ENCODE data around the gene NMT1.
A peak's percentile ranks its signal among the peaks of the same experiment; 100 is the strongest.

The NMT1 gene

DNA sequence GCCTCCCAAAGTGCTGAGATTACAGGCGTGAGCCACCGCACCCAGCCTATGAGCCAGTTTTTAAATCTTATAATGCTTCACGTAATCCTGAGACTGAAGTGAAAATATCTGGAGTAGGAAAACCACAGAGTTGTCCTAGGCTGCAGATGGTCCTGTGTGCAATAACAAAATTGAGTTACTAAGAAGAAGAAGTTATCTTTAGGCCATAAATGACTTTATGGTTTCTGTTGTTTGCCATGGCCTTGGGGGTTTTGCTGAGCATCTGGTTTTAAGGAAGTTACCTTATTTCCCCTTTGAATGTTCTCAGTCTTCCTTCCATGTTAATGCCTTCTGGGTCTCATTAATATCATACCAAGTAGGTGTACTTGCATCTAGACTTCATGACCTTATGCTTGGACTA lies 16.5 kb downstream of the NMT1 start:
- no peak for DNase-seq (ENCODE audit: low read depth in 2 of 2)

DNA sequence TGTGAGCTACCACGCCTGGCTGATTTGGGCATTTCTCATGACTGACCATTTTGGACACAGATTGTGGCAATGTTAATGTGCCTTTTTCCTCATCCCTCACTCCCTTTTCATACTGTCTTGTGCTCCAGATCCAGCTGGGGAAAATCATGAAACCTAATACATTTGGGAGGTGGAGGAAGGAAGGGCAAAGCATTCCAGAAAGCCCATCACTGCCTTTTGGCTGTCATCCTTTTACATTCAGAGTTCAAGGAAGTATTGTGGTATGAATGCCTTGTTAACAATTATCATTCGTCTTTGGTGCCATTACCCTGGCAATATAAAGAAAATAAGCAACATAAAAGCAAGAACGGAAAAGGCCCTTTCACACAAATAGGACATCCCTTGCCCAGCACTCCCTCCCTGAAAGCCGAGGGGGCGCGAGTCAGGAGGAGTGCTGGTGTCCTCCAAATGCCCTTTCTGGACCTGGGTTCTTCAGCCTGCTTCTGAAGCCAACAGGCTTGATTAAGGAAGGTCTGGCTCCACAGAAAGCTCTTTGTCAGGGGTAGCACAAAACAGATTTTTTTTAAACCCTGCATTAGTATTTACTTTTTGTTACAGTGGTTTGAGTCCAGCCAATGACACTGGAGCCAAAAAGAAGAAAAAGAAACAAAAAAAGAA lies 20.1 kb downstream of the NMT1 start:
- no peak for DNase-seq (ENCODE audit: low read depth in 2 of 2)

DNA sequence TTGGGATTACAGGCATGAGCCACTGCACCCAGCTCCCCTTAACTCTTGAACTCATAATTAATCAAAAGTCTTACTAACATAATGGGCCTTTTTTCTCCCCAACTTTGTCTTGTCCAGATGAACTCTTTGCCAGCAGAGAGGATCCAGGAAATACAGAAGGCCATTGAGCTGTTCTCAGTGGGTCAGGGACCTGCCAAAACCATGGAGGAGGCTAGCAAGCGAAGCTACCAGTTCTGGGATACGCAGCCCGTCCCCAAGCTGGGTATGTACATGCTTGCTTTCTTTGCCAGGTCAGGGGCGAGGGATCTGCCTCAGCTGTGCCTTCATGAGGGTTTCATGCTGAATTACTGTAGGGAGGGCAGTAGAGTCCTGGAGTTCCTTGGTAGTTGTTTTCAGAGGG lies 25.3 kb downstream of the NMT1 start:
- no peak for DNase-seq (ENCODE audit: low read depth in 2 of 2)

DNA sequence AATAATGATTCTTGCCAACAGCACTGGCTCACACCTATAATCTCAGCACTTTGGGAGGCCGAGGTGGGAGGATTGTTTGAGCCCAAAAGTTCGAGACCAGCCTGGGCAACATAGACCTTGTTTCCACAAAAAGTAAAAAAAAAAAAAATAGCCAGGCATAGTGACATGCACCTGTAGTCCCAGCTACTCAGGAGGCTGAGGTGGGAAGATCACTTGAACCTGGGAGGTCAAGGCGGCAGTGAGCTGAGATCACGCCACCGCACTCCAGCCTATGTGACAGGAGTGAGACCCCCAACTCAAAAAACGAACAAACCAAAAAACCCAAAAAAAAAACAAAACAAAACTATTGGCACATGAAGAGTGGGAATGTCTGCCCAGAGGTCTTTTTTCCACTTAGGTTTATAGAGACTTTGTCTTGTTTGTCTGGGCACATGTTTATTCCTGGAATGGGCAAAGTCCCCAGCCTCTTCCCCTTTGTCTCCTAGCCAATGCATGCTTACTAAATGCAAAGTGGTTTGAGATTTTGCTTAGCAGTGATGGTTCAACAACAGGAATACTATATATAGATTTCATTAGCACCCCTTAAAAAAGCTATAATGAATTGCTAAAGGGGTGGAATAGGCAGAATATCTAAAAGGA lies 25.9 kb downstream of the NMT1 start:
- no peak for DNase-seq (ENCODE audit: low read depth in 2 of 2)

DNA sequence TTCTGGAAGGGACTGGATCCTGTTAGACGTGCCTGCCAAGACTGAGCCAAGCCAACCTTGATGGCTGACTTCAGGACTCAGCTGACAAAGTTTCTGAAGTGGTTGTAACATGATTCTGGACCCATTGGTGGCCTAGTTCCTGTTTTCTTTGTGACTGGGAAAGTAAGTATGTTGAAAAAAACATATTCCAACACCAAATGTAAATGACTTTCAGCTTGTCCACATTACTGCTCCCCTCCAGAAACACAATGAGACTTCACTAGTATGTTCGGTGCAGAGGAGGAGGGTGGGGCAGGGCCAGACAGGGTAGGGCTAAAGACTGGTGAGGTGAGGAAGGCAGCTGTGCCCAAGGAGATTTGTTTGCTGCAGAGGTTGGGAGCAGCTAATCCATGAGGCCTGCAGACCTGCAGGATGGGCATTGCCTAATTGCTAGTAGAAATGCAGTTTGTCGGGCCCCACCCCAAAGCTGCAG lies 26.4 kb downstream of the NMT1 start:
- DNase-seq (ENCODE audit: low read depth in 2 of 2) = no peak

DNA sequence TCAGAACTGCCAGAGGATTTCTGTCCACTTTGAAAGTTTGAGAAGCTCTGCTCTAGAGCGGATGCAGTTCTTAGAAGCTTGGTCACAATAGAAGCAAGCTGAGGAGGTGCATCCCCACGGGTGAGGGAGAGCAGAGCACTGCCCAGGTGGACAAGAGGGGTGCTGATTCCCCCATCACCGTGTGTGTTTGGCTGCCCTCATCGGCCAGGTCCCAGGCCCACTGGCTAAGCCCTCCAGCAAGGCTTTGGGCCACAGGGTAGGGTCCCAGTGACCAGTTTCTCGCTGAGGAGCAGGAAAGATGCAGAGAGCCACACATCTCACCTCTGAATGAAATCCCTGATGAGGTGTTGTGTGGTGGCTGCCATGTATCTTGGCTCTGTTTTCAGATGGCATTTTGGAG lies 26.9 kb downstream of the NMT1 start:
- no peak for DNase-seq (ENCODE audit: low read depth in 2 of 2)

DNA sequence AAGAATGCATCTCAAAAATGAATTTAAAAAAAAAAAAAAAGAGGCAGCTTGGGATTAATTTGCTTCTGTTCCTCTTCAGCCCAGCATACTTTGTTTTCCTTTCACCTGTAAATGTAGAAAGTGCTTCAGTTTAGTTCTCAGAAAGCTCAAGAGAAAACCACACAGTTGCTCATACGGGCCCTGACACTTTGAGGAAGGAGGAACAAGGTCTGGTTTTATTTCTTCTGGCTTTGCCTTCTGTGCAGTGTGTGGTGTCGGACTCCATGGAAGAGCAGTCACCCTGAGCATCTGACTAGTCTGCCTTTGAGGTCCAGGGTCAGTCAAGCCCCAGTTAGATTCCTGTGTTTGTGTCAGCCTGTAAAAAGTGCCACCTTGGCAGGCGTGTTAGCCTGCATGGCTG lies 27.6 kb downstream of the NMT1 start:
- no peak for DNase-seq (ENCODE audit: low read depth in 2 of 2)

DNA sequence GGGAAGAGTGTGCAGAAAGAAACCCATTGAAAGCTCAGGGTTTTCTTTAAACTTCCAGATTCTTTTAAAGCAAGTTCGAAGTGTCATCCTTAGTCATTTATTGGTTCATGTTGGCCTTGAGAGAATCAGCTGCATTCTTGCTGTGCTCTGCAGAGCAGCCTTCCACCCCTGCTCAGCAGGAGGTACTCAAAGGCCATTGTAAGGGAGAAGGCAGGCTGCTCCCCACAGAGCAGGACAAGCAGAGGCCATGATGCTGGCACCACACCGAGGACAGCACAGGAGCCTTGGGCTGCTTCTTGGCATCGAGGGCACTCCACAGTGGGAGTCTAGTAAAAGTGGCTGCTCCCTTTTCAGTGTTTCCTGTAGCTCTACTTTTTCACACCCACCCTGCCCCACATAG lies 29.6 kb downstream of the NMT1 start:
- no peak for DNase-seq (ENCODE audit: low read depth in 2 of 2)

DNA sequence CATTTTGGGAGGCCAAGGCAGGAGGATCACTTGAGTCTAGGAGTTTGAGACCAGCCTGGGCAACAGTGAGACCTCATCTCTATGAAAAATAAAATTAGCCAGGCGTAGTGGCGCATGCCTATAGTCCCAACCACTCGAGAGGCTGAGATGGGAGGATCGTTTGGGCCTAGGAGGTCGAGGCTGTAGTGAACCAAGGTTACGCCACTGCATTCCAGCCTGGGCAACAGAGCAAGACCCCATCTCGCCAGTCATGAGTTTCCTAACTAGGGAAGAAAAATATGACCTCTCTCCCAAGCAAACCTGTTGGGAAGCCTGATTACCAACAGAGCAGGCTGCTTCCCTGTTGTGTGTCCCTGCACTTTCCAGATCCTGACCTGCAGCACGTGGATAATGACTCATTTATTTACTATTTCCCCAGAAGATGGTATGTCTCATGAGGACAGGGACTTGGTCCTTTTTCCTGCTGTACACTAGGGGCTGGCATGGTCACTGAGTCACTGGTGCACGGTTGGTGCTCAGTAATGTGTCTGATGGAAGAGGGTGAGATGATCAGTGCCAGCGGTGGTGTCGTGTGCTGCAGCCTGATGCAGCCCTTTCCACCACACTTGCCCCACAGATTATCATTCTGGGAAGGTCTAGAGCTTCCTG lies 30.8 kb downstream of the NMT1 start:
- DNase-seq (ENCODE audit: low read depth in 2 of 2) = no peak

DNA sequence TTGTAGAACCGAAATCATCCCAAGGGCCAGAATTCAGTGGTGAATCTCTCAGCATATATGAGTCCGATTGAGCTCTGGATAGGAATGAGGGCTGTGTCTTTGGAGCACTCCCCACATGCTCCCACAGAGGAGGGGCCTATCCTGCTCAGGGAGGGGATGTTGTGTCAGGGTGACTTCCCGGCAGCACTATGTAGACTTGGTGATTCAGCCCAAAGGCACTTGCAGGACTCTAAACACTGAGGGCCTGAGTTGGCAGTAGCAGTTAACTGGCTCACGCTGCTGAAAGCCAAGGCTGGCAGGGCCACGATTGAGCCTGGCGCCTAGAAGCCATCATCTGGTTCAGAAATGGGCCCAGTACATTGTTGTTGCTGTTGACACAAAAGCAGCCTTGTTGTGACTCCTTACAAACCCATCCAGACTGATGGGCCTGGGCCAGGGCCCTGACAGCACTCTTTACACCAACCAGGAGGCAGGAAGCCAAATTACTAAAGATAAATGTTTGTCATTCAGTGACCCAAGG lies 31.9 kb downstream of the NMT1 start:
- no peak for DNase-seq (ENCODE audit: low read depth in 2 of 2)

DNA sequence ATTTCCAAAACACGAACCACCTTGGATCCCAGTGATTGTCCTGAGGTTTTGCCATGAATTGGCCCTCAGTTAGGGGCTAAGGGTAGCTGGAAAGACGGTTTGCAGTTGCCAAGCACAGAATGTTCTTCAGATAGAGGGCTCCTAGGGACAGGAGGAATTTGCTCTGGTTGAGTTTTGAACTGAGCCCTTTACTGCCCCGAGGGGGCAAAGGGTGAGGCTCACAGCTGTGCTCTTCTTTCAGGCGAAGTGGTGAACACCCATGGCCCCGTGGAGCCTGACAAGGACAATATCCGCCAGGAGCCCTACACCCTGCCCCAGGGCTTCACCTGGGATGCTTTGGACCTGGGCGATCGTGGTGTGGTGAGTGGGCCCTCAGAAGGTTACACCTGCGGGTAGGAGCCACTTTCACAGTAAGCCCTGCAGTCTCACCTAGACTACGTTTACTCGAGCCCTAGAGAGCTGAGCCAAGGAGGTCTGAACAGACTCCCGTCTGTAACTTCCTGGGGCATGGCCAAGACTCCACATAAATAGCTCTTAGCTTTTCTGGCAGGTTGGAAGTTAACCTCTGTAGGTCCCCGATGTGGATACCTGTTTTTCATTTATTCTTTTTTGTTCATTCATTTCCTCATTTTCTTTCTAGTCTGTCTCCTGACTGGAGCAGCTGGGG lies 32.5 kb downstream of the NMT1 start:
- DNase-seq (ENCODE audit: low read depth in 2 of 2) = no peak

DNA sequence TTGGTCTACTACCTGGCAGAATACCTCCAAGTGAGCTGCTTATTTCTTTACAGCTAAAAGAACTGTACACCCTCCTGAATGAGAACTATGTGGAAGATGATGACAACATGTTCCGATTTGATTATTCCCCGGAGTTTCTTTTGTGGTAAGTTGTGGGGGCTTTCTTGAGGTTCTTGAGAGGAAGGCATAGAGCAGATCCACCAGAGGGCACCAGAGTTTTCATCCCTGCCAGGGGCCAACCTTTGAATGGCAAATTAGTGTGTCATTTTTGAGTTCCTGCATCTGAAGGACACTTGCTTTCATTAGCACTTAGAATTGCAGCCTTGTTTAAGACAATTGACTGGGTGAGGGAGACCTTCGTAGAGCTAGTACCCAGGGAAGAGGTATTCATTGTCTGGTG lies 35.0 kb downstream of the NMT1 start:
- no peak for DNase-seq (ENCODE audit: low read depth in 2 of 2)

DNA sequence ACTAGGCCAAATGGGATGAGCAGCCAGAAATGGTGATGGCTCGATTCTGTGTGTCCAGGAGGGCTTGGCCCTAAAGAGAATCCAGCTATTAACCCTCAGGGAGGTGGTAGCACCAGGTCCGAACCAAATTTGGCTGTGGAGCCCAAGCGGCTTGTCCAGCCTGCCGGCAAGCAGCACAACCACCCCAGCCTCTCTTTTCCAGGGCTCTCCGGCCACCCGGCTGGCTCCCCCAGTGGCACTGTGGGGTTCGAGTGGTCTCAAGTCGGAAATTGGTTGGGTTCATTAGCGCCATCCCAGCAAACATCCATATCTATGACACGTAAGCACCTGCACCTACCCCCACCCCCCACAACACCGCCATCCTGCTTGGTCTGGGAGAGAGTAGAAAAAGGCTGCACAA lies 35.8 kb downstream of the NMT1 start:
- DNase-seq (ENCODE audit: low read depth in 2 of 2) = no peak

DNA sequence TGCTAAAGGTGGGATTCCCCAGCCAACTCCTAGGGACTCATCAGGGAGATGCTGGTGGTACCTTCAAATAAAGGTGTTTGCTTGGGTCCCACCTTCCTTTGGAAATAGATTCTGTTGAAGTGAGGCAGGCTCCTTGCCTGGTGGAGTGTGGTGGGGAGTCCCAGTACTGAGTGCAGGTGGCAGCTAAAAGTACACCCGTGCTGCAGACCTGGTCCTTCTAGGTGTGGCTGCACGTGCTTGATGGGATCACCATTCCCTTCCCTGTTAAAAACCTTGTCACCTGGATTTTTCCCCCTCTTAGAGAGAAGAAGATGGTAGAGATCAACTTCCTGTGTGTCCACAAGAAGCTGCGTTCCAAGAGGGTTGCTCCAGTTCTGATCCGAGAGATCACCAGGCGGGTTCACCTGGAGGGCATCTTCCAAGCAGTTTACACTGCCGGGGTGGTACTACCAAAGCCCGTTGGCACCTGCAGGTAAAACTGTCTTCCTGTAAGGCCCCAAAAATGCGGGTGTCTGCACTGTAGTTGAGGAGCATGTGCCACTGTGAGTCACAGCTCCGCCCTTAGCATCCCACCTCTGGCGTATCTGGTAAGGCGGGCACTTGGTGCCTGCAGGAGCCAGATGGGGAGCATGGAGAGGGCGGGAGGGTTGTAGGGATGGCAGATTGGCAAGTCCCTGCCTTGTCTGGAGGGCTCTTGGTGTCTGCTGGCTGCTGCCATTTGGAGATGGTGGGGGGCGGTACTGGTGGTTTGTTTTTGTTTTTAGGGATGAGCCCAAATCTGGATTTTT lies 37.2 kb downstream of the NMT1 start:
- DNase-seq (ENCODE audit: low read depth in 2 of 2) = no peak

DNA sequence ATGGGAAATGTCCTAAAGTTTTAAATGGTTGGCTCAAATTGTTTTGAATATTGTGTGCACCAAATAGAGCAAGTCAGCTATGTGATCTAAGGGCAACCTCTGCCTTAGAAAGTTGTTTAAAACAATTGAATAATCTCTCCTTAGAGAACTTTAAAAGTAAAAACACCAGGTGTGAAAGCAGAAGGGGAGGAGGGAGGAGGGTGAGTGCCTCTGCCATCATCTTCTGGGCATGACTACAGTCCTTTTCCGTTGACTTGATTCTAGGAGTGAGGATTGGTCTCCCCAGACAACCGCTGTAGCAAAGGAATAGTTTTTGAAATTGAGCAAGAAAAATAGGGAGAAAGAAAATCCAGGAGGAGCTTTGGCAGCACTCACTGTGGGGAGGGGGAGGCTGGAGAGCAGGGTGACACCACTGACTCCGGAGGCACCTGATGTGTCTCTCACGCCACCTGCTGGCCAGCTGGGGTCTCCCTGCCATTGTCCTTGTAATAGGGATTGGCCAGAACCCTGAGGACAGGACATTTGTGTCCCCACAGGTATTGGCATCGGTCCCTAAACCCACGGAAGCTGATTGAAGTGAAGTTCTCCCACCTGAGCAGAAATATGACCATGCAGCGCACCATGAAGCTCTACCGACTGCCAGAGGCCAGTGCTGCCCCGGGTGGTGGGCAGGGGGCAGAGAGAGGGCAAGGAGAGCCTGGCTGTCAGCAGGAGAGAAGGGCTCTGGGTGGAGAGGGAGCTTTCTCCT lies 37.9 kb downstream of the NMT1 start:
- peak; percentile 65 to 72 for DNase-seq (ENCODE audit: low read depth in 2 of 2)

DNA sequence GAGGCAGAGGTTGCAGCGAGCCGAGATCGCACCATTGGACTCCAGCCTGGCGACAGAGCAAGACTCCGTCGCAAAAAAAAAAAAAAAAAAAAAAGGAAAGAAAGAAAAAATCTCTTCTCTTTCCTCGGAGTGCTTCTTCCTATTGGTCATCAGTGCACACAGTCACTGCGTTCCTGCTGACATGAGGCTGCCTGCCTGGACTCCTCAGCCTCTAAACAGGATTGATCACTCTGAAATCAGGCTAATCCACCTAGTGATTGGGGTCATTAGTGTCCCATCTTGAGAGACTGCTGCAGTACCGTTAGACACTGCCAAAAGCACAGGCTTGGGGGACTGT lies 40.4 kb downstream of the NMT1 start:
- no peak for DNase-seq (ENCODE audit: low read depth in 2 of 2)

DNA sequence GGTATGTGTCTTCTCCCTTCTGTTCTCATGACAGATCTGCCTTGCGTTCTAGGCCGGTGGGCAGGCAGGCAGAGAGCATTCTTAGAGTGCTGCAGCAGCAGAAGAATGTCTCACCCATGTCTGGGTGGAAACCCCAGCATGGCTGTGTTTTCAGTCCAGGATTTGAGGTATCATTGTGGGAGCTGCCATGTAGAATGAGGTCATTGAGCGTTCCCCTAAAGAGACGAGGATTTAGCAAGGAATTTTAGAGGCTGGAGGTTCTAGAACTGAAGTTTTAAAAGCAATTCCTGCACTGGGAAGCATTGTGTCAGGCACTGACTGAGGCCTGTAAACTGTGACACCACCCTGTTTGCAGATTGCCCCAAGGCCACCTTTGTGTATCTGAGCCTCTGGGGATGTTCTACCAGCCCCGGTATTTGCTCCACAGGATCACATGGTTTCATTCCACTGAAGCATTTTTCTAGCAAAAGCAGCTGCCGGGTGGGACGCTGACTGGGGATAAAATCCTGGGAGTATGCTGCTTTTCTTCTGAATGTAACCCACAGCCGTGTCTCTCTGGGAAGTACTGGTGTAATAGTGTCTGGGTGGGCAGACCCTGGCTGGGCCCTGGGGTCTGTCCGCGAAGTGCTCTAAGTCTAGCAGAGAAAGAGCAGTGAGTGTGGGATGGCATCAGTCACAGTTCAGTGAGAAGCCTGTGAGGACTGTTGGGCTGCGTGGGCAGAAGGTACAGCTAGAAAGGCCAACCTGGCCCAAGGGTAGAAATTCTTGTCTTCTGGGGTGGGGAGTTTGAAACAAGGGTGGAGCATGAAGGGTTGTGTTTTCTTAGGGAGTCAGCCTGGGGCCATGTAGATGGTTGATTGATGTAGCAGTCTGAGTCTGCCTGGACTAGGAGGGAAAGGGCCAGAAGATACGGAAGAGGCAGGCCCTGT lies 41.0 kb downstream of the NMT1 start:
- no peak for DNase-seq (ENCODE audit: low read depth in 2 of 2)

DNA sequence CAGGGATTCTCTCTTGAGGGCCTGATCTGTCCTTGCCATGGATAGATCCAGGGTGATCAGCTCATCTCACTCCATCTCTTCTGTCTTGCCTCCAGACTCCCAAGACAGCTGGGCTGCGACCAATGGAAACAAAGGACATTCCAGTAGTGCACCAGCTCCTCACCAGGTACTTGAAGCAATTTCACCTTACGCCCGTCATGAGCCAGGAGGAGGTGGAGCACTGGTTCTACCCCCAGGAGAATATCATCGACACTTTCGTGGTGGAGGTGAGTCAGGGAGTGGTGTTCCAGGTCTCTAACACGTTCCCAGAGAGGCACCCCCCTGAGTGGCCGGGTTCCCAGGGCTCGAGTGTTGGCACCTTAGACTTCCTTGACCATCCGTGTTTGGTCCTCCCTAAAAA lies 41.7 kb downstream of the NMT1 start:
- no peak for DNase-seq (ENCODE audit: low read depth in 2 of 2)

DNA sequence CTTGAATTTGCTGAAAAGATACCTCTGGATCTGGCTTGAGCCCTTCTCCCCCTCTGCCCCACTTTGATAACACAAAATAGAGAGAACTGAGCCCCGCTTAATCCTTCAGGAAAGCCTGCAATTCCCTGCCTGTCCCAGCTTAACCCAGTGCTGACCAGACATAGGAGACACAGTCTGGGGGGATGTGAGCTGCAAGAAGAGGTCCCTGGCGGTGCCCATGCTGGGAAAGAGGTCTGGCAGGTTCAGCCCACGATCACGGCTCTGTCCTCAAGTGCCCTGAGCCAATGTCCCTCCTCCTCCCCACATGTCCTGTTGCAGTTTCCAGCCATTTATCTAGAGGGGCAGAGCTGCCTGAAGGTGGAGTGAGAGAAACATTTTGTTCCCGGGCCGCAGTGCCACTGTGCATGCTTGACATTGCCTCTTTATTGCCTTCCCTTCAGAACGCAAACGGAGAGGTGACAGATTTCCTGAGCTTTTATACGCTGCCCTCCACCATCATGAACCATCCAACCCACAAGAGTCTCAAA lies 42.2 kb downstream of the NMT1 start:
- DNase-seq (ENCODE audit: low read depth in 2 of 2) = no peak

DNA sequence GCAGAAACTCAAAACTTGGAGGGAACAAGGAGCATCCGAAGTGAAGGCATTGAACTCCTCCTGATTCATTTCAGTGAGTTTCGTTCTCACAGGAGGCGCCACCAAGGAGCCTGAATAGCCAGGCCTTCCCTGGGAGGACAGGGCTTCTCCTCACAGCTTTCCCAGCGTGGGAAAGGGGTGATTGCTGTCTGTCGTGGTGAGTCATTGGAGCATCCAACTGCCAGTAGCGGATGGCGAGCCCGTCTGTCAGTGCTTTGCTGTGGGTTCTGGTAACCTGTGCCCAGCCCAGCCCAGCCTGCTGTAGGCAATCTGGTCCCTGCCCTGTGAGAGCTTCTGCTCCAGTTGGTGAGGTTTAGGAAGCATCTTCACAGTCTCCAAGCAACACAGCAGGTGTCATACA lies 42.9 kb downstream of the NMT1 start:
- DNase-seq (ENCODE audit: low read depth in 2 of 2) = no peak

Data from stimulated activated CD4-positive, alpha-beta T cell treated with anti-CD3 and anti-CD28 coated beads, Interleukin-4, amount 100 ng/mL, for 48 hours (primary cell).